HG02870 (cell line): Measurements from ENCODE around the gene PMFBP1.
"Not testable (repeated sequence)": the region's sequence is repeated elsewhere in the genome, so short reads cannot be mapped to it uniquely, and the experiment has no call there.

ENCODE experiments used
- ATAC-seq: cut with Tn5 transposase; IDR thresholded peaks from one replicate; pipeline ENCODE4 v1.9.1; 2021; ENCODE audit warnings: mild to moderate bottlenecking, moderate library complexity; ENCODE audit not compliant: unreplicated experiment

Gene PMFBP1

GRCh38 chr16:72108353-72109102 is 63.4 kb downstream of the PMFBP1 start:
- ATAC-seq = no peak

GRCh38 chr16:72107371-72107770 is 64.6 kb downstream of the PMFBP1 start:
- ATAC-seq = no peak

- ATAC-seq = no peak
These were observed 66.0 kb downstream of the PMFBP1 start for GRCh38 chr16:72105978-72106377.

- ATAC-seq = no peak
These were observed 67.0 kb downstream of the PMFBP1 start for GRCh38 chr16:72104905-72105304.

GRCh38 chr16:72101195-72101594 is 70.8 kb downstream of the PMFBP1 start:
- ATAC-seq = no peak

GRCh38 chr16:72099377-72099818 is 72.6 kb downstream of the PMFBP1 start:
- peak; percentile 75 for ATAC-seq

GRCh38 chr16:72098936-72099335 is 73.0 kb downstream of the PMFBP1 start:
- no peak for ATAC-seq

- ATAC-seq = no peak
These were observed 77.7 kb downstream of the PMFBP1 start for GRCh38 chr16:72094266-72094610.

GRCh38 chr16:72093448-72094265 is 78.3 kb downstream of the PMFBP1 start, which contains the start of the genes DHX38 and TXNL4B:
Gene DHX38, plus strand, starts transcription at chr16:72093847. Its CDS starts 2,311 bp downstream, at chr16:72096158.
Gene TXNL4B, minus strand, starts transcription at chr16:72093620. Its CDS starts 2,871 bp downstream, at chr16:72090749.
- peak; percentile 98 for ATAC-seq

GRCh38 chr16:72092832-72093447 is 79.0 kb downstream of the PMFBP1 start:
- peak; percentile 24 for ATAC-seq

- no peak for ATAC-seq
These were observed 80.7 kb downstream of the PMFBP1 start for GRCh38 chr16:72091217-72091616.

GRCh38 chr16:72085002-72085401 is 87.0 kb downstream of the PMFBP1 start:
- ATAC-seq = no peak

- ATAC-seq = no peak
These were observed 87.5 kb downstream of the PMFBP1 start for GRCh38 chr16:72084445-72084844.

GRCh38 chr16:72083778-72084404 is 88.1 kb downstream of the PMFBP1 start:
- no peak for ATAC-seq

GRCh38 chr16:72076991-72077706 is 94.8 kb downstream of the PMFBP1 start:
- ATAC-seq = not testable (repeated sequence)

GRCh38 chr16:72075067-72075466 is 96.9 kb downstream of the PMFBP1 start:
- ATAC-seq = not testable (repeated sequence)

- ATAC-seq = no peak
These were observed 98.3 kb downstream of the PMFBP1 start for GRCh38 chr16:72073560-72074230.

- no peak for ATAC-seq
These were observed 99.2 kb downstream of the PMFBP1 start for GRCh38 chr16:72072514-72073342.
